Stimulated activated CD8-positive, alpha-beta memory T cell treated with anti-CD3 and anti-CD28 coated beads, Interleukin-7, amount 100 ng/mL, for 1 hour (primary cell): ENCODE data around the gene LYPD6B.

Experiments used
- DNase-seq, 2 donors: peaks; one replicate each; pipeline ENCODE4 v3.0.0-alpha.2; 2020; ENCODE audit warnings: low read depth in 2 of 2

Gene LYPD6B

DNA sequence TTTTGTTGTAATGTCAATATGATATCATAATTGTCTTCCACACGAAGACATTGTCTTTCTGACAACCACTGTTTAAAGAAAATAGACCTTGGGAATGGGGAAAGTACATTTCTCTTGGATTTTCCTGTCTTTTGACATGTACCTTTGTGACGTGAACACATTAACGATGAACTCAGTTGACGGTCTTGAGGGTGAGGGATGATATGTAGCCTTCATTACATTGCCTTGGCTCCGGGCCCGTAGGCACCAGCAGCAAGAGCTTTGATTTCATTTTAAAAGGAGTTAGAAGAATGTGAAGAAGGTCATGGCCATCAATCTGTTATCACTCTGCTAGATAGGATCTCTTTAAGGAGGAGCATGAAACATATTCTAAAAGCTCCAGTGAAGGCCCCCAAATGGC, 80.9 kb downstream of the LYPD6B start:
- DNase-seq, result no peak

DNA sequence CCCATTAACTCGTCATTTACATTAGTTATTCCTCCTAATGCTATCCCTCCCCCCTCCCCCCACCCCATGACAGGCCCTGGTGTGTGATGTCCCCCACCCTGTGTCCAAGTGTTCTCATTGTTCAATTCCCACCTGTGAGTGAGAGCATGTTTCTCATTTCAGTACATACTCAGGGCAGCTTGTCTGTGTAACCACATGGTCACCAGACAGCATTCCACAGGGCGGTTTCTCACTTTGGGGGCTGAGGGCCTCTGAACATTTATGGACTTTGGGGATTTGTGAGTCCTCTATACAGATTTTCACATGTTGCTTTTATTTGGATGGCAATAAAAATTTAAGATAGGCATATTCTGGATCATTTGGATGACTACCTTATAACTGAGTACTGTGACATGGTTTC, 84.0 kb downstream of the LYPD6B start:
- no peak for DNase-seq

DNA sequence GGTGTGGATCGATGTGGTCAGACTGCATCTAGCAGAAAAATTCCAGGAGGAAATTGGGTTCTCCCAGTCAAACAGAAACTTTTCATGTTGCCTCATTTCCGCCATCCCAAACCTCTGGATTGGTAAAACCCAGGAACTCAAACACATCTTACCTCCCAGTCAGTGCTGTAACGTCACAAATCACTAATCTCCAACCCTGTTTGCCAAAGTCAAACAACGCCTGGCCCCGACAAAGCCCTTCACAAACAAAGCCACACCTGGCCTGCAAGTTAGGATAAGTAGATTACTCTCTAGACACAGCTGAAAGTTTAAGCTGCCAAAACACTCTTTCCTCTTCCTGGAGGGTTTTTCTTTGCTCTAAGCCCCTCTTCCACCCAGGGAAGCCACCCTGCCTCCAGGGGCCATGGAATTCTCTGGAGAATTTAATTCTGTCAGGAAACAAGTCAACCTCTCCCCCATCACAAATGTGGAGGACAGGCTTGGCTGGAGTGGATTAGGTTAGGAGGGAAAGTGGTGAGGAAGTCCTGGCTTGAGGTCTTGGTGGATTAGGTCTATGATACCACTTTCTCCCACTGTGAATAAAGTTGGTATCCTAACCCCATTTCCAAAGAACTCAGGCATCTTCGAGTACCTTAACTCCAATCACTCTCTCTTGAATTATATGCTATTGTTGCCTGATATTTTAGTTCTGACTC, 86.7 kb downstream of the LYPD6B start:
- DNase-seq, result no peak

DNA sequence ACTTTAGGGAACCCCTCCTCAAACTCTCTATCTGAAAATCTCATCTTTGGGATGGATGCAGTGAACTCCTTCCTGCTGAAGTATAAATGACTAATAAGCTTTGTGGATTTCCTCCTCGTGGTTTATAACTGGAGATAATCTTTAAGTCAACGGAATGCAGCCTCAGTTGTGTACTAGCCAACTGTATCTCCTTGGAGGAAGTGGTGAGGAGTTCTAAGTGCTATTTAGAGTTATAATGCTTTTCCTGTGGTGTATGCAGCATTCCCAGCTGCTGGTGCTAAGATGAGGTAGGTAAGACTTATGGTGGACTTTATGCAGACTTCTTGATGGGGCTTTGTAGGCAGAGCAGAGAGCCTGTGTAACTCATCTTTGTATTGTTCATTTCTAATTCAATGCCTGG, 90.9 kb downstream of the LYPD6B start:
- DNase-seq, result no peak

DNA sequence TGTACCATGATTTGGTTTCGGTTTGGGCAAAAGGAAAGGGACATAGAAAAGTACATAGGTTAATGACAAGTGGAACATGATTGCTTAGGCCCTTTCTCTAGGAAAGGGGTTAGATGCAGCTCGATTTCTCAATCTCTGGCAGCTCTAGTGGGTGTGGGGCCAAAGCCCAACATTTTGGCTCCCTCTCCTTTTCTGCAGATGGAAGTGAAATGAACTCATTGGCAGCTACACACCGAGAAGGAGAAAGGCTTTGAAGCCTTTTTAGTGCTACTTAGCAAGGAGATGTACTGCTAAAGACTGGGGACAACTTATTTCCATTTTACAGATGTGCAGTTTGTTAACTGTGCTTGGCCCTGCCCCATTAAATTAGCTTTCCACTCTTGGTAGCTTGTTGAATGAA, 93.8 kb downstream of the LYPD6B start:
- no peak for DNase-seq

DNA sequence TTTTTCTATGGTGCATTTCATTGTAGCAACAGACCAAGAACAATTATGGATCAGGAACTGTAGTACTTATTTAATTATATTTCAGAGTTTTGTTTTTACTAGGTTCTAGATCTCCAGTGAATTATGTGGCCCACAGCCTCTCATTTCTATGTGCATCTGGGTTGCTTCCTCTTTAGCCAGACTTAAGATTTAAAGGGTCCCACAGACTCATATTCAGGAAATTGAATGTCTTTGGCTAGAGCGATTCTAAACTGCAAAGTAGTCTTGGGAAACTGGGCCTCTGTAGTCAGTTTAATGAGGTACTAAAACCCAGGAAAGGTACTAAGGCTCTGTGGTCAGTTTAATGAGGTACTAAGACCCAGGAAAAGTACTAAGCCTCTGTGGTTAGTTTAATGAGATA, 94.4 kb downstream of the LYPD6B start:
- DNase-seq, result no peak

DNA sequence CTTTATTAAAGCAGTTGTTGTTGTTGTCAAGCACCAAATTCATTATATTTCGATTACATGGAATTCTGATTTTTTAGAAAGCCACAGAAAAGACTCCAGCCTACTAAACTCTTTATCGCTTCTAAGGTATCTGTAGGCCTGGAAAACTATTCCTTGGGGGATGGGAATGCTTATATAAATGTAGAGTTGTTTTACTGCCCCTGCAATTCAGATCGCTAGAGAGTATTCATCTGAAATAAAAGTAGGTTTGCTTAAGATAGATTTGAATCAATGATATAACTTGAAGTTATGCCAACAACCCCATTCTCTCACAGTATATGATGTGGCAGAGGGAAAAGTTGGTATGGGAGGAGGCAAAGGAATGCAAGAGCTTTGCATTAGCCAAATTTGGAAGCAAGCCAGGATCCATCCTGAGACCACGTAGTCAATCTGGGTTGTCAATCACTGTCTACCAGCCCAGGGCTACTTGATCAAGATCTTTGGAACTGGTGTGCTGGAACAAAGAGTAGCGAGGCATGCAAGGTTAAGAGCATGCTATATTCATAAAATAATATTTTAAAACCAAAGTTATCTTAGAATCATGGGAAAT, 95.9 kb downstream of the LYPD6B start:
- no peak for DNase-seq

DNA sequence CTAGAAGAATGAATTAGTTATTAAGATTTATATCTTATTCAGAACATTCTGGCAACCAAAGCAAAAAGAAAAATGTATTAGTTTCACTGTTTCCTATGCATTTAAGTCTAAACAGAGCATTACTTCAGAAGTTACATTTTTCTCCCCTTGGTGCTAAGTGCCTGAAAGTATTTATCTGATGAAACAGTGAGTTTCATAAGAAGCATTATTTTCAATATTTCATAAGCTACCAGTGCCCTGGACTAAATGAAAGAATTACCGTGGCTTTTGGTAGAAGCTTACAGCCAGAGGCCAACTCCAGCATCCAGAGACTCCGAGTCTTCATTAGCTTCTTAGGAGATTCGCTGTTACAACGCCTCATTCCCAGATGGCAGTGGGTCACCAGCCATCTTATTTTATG, 97.6 kb downstream of the LYPD6B start:
- no peak for DNase-seq

DNA sequence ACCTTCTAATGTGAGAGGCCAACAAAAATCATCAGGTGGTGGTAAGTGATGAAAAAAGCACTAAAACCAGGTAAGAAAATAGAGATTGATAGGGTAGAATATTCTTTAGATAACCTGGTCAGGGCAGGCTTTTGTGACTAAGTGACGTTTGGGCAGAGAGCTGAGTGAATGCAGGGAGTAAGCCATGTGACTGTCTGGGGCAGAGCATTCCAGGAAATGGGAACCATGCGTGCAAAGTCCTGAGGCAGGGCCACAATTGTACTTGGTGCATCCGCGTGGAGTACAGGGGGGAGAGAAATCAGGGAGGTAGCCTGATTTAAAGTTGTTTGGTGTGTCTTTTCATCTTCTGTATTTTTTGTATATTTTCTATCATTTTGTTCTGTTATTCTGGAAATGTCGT, 102.5 kb downstream of the LYPD6B start:
- no peak for DNase-seq

DNA sequence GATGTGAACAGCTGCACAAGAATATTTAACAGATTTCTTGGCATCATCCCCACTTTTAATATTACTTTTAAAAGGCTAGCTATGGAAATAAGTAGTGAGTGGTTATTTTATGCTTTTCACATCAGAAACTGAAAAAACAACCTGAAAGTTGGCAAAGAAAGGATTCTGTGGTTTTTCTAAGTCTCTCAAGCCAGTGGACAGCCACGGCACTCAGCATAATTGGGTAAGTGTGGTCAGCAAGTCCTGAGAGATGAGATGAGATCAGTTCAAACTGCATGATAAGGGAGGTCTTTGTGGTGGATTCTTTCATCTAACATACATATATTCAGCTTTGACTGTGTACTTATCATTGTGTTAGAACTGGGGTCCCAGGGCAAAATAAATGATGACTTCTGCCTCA, 105.2 kb downstream of the LYPD6B start:
- DNase-seq, result no peak

DNA sequence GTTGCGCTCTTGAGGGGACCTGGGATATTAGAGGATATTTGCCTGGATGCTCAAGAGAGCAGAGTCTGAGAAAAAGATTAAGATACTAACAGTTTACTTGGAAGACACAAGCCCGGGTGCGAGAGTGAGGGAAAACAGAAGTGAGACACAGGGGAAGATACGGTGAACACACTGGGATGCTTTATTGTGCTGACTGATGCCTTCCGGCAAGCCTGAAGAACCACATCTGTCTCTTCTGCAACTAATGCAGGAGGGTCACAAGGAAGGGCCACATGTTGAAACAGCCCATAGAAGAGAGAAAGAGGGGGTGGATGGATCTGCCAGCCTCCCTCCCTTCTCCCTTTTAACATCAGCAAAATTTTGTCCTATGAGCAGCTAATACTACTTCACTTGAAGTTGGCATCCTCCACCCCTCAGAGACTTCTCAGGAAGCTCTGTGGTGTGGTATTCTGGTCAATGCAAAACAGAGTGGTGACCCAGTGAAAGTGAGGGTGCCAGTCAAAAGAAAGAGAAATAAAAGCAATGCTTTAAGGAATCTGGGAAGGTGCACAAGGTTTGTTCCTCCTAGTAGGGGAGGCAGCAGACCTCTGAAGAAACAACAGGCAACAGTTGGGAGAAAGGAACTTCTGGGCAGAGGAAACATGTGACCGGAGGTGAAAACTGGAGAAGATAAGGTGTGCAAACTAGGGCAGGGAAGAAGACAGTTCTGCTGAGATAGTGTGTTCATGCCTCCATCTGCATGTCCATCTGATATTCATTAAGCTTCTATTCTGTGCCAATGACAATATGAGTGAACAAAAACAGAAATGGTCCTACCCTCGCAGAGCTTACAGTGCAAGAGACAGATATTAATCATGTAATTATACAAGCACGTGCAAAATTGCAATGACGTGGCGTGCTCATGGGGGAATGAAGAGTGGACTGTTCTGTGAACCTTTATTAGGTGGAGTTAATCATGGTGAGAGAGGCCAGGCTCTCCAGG, 107.1 kb downstream of the LYPD6B start:
- DNase-seq, result no peak

DNA sequence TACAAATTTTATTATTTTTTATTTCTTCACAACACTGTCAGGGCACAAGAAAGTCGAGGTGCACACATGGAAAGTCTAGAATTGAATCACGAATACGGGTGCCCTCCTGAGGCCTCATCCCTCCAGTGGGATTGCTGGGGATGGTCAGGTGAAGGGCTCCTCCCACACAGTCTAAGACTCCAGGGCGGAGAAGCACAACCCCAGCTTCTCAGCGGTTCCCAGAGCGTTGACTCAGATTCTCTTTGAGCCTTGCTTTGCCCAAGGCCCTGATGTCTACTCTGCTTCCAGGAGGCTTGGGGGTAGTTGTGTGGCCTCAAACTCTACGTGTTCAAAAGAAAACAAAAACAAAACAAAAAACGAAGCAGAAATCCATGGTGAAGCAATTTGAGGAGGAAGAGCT, 108.4 kb downstream of the LYPD6B start:
- DNase-seq, result no peak

DNA sequence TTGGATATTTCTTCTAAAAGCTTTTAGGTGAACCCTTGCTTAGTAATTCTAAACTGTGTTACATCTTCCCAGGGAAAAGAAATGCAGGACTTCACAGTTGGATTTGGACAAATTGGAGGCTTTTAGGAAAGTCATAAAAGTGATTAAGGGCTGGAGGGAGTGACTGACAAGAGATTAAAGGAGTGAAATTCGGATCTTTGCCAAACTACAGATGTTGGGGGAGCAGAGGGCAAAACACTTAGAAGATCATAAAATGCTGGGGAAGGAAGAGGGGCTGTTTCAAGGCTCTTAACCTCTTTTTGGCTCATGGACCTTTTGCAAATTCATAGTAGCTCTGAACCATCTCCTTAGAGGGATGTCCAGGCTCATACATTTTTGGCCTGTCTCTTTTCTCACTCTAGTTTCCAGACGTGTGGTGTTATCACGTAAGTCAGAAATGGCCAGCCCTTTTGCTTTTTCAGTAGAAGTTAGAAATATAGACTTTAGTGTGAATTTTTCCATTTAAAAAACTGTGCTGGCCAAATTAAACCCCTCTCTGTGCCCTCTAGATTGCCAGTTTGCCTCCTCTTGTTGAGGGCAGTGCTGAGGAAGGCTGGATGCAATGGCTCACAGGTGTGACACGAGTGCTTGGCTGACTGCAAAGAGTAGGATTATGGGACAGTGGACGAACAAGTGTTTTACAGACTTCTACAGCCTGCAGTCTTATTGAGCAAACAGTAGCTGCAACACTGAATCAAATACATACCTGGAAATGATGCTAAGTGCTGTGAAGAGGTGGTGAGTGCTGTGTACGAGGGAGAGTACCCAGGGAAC, 109.9 kb downstream of the LYPD6B start:
- DNase-seq, result no peak

DNA sequence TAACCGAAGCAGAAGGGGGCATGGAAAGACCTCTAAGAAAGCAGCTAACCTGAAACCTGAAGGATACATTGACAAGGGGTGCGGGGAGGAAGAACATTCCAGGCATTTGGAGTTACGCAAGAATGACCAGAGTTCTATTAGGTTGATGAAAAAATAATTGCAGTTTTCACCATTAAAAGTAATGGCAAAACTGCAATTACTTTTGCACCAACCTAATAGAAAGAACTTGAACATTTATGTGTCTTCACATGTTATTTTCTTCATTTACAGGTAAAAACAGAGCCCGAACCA, 110.5 kb downstream of the LYPD6B start:
- DNase-seq, result no peak

DNA sequence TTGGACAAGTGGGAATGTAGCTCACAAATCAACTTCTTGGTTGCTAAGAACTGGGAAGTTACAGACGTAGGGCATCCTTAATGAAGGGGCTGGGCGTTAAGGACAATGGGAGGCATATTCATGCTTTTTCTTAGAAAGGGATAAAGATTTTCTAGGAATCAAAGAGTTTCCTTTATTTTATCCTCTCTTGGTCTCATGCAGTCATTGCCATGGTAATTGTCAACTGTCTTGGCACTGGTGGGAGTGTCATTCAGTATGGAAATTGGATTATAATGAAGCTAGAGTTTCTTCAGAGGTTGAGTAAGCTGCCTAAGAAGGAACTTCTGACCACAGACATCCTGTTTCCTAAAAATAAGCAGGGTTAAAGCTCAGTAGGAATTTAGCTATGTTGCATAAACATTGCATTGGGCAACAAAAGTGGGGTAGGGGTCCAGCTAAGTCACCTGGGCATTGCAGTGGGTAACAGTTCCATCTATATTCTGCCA, 114.0 kb downstream of the LYPD6B start:
- no peak for DNase-seq

DNA sequence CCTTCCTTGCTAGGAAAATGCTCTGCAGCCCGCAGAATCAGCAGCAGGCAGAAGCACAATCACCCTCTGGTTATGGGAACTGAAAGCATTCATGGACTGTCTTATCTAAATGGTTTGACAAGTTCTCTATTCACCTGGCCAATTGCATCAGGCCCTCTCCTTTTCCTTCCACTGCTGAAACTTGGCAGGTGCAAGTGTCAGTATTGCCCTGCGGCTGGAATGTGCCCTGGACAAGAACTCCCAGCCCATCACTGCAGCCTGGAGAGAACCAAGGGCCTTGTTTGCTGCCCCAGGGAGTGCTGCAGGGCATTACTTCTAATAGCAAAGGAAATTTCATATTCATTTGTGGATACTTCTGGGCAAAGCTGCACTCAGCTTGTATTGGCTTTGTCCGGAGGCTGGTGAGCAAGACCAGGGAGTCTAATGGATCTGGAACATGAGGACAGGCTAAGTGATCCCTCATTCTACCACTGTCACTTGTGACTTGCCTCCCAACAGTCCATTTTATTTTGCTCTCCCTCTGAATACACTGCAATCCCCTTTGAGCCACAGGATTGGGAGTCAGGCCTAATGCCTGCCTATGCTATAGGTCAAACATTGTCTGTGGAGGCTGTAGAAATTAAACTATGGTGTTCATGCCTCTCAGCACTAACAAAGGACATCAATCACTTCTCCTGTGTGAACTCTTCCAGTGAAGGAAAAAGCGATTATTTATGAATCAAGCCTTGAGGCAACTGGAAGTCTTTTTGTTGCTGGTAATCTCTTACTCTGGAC, 116.9 kb downstream of the LYPD6B start:
- no peak for DNase-seq

DNA sequence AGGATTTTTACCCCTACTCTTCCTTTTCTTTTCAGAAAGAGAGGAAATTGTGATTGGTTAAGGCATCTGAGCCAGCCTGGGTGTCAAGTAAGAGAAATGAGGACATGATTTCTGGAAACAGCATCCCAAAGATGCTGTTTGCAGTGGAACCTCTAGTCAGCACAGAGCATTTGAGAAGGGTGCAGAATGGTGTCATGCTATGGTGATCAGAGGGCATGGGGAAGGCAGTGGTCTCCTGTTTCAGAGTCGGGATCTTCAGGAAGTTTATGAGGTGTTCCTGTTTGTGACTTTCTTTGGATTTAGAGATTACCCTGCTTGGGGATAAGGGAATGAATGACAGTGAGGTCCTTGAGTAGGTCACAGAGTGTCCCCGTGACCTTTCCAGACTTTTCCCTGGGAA, 117.5 kb downstream of the LYPD6B start:
- DNase-seq, result no peak

DNA sequence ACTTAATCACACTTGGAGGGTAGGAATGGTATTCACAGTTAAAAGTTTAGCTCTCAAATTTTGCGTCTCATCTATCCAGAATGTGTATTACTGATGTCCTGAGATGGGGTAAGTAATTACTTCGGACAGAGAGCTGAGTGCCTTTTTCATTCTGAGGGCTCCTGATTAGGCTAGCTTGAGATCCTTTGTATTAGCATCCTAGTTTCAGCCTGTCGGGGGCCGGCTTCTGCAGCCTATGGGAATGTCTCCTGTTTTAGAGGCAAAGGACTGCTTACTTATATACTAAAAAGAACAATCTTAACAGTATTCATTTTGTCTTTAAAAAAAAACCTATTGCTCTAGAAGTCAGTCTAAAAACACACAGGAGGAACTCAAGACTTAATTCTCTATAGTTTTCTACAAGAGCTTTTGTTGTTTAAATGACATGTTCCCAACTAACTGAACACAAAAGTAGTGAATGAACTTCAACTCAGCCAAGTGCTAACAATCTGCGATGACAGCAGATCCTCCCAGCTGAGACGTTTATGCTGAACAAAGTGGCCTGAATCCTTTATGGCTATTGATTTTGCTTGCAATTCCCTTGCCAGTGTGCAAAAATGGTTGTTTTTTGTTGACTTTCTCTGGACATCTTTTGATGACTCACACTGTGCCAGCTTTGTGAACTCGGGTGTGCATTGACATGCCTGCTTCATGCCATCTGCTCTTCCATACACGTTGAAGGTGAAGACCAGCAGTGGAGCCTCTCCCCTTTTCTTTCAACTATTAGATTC, 118.7 kb downstream of the LYPD6B start:
- no peak for DNase-seq

DNA sequence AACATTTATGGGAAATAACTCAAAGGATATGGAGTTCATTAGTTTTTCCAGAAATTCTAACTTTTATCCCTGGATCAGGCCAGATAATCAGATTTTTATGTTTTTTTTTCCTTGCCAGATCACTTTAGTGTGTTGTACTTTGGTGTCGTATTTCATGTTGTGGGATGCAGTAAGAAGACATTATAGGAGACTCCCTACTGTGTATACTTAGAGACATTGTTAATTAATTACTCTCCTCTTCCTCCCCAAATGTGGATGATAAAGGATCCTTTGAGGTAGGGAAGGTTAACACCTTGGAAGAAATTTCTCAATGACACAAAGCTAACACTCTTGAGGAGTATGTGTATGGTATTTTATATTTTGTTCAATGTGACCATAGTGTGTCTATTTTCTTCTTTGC, 120.5 kb downstream of the LYPD6B start:
- no peak for DNase-seq

DNA sequence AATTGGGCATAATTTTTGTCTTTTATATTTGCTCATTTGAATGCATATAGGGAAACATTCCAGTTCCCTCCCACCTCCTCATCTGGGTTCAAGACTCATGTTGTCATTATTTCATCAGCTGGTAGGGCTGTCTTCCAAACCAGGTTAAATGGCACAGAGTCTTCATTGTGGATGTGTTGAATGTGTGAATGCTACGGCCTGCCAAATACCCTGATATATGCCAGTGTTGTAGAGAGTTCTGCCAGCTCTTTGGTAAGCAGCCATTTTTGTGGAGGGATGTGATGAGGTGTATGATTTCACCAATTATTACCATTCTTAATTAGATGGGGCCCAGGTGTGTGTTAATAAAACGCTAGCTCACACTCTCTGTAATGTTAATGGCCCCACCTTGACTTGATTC, 121.7 kb downstream of the LYPD6B start:
- DNase-seq, result no peak
